ENCODE measurements around the gene DMD.
"Not testable (repeated sequence)": the region's sequence is repeated elsewhere in the genome, so short reads cannot be mapped to it uniquely, and the experiment has no call there.

DMD gene

GRCh38 chrX:31383991-31384390, 1827.4 kb downstream of the DMD start:
- no peak overlapping the region for H3K27ac Mint-ChIP-seq
- H3K9me3 Mint-ChIP-seq = peaks cover 31% of the 10 kb centered on the region
- no peaks in the 10 kb centered on the region for H3K27me3 Mint-ChIP-seq (ENCODE audit: low read depth)
- no peak overlapping the region for H3K4me3 Mint-ChIP-seq
- no peaks in the 10 kb centered on the region for H3K4me1 Mint-ChIP-seq
- TF ChIP-seq CTCF (IDR thresholded peaks at IDR 0.05; ENCODE audit: unreplicated experiment in 3 of 3) = no peak
- H3K36me3 Mint-ChIP-seq (ENCODE audit: low read depth) = no peaks in the 10 kb centered on the region

GRCh38 chrX:31378973-31379372, 1832.4 kb downstream of the DMD start:
- H3K27me3 Mint-ChIP-seq (ENCODE audit: low read depth); H3K4me3 Mint-ChIP-seq; H3K4me1 Mint-ChIP-seq; H3K36me3 Mint-ChIP-seq (ENCODE audit: low read depth); H3K27ac Mint-ChIP-seq: not testable (repeated sequence)
- peaks cover 23% of the 10 kb centered on the region for H3K9me3 Mint-ChIP-seq

DNA sequence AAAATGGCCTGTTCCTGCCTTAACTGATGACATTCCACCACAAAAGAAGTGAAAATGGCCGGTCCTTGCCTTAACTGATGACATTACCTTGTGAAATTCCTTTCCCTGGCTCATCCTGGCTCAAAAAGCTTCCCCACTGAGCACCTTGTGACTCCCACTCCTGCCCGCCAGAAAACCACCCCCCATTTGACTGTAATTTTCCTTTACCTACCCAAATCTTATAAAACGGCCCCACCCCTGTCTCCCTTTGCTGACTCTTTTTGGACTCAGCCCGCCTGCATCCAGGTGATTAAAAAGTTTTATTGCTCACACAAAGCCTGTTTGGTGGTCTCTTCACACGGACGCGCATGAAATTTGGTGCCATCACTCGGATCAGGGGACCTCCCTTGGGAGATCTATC, 1833.5 kb downstream of the DMD start:
- H3K4me1 Mint-ChIP-seq; H3K4me3 Mint-ChIP-seq; H3K27me3 Mint-ChIP-seq (ENCODE audit: low read depth); H3K36me3 Mint-ChIP-seq (ENCODE audit: low read depth); H3K27ac Mint-ChIP-seq: not testable (repeated sequence)
- H3K9me3 Mint-ChIP-seq = peaks cover 20% of the 10 kb centered on the region

DNA sequence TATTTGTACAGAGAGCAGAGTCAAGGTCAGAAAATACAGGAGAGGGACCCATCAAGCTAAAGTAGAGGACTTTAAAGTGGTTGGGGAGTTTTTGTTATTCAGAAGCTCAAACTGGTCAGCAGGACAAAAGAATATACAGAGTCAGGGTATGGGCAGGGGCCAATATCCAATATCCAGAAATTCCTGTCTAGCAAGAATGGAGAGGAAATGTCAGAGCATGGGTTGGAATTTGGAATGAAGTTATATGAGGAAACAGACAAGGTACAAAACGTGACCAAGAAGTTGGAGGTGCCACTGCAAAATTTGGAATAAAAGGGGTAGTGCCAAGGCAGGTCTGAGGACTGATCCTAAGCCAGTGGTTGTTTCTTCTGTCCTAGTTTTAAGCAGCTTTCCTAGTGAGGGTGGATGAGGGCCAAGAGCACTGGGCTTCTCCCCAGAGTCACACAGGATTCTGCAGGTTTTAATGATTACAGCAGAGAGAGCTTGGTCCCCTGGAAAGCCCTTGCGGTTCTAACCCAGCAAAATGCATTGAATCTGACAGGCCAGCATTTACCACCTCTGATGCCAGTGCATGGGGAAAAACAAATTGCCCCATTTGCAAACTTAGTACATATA, 1834.8 kb downstream of the DMD start:
- peaks cover 19% of the 10 kb centered on the region for H3K9me3 Mint-ChIP-seq
- no peak overlapping the region for H3K4me3 Mint-ChIP-seq
- no peaks in the 10 kb centered on the region for H3K27me3 Mint-ChIP-seq (ENCODE audit: low read depth)
- no peak for TF ChIP-seq CTCF (IDR thresholded peaks at IDR 0.05; ENCODE audit: unreplicated experiment in 3 of 3)
- H3K36me3 Mint-ChIP-seq (ENCODE audit: low read depth) = no peaks in the 10 kb centered on the region
- no peaks in the 10 kb centered on the region for H3K4me1 Mint-ChIP-seq
- H3K27ac Mint-ChIP-seq = no peak overlapping the region

- H3K36me3 Mint-ChIP-seq (ENCODE audit: low read depth) = no peaks in the 10 kb centered on the region
- no peaks in the 10 kb centered on the region for H3K27me3 Mint-ChIP-seq (ENCODE audit: low read depth)
- no peak overlapping the region for H3K4me3 Mint-ChIP-seq
- H3K27ac Mint-ChIP-seq = no peak overlapping the region
- H3K4me1 Mint-ChIP-seq = no peaks in the 10 kb centered on the region
- peaks cover 25% of the 10 kb centered on the region for H3K9me3 Mint-ChIP-seq
- TF ChIP-seq CTCF (IDR thresholded peaks at IDR 0.05; ENCODE audit: unreplicated experiment in 3 of 3) = no peak
Measured at GRCh38 chrX:31374786-31375185, 1836.6 kb downstream of the DMD start.

DNA sequence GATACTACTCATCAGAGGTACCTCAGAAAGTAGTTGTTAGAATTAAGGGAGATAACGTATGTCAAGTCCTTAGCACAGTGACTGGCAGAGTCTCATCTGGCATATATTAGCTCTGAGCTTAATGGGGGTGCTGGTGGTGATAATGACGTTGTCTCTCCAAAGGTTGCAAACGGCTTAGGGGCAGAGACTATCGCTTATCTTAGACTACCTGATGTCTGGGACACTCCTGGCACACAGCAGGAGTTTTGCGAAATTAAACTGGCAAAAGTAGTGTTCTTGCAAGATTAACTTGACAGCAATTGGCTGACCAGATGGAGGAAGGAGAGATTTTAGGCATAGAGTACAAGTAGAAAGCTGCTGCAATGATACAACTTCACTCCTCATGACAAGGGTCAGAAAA, 1839.4 kb downstream of the DMD start:
- TF ChIP-seq CTCF (IDR thresholded peaks at IDR 0.05; ENCODE audit: unreplicated experiment in 3 of 3) = no peak
- H3K27me3 Mint-ChIP-seq (ENCODE audit: low read depth) = no peaks in the 10 kb centered on the region
- peaks cover 27% of the 10 kb centered on the region for H3K9me3 Mint-ChIP-seq
- H3K36me3 Mint-ChIP-seq (ENCODE audit: low read depth) = no peaks in the 10 kb centered on the region
- no peak overlapping the region for H3K4me3 Mint-ChIP-seq
- no peaks in the 10 kb centered on the region for H3K4me1 Mint-ChIP-seq
- H3K27ac Mint-ChIP-seq = no peak overlapping the region

GRCh38 chrX:31367816-31368215, 1843.5 kb downstream of the DMD start:
- TF ChIP-seq CTCF (IDR thresholded peaks at IDR 0.05; ENCODE audit: unreplicated experiment in 3 of 3) = no peak
- peaks cover 31% of the 10 kb centered on the region for H3K9me3 Mint-ChIP-seq
- H3K4me1 Mint-ChIP-seq = no peaks in the 10 kb centered on the region
- no peaks in the 10 kb centered on the region for H3K27me3 Mint-ChIP-seq (ENCODE audit: low read depth)
- no peak overlapping the region for H3K4me3 Mint-ChIP-seq
- no peaks in the 10 kb centered on the region for H3K36me3 Mint-ChIP-seq (ENCODE audit: low read depth)
- no peak overlapping the region for H3K27ac Mint-ChIP-seq
